ENCODE results near the gene FAM13B.
A peak's percentile ranks its signal among the peaks of the same experiment; 100 is the strongest.

Gene FAM13B

GRCh38 chr5:138037907-138038633, 5.2 kb upstream of the FAM13B start:
- no peak overlapping the region for H3K9ac ChIP-seq (ENCODE audit: low read depth, low read length, poor library complexity, severe bottlenecking)

DNA sequence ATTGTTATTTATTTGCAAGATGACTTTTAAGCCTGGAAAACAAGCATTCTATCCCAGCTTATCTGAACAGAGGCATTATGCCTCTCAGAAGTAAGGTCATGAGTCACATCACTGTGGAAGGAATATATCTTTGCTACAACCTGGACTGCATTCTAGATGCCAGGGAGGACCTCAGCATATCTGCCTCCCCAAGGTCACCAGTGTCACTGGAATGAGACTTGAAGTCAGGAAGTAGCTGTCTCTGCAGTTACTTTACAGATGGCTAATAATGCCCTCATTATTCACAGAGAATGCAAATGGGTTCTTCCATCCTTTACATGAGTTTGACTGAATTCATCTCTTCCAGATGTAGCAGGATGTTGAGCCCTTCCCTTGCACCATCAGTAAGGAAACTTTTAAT, 4.4 kb upstream of the FAM13B start:
- no peaks in the 10 kb centered on the region for H3F3A ChIP-seq (ENCODE audit: low read depth)
- H2AFZ ChIP-seq (ENCODE audit: low read length): no peak overlapping the region
- H3K4me3 ChIP-seq (ENCODE audit: low read length, poor library complexity, severe bottlenecking): no peak overlapping the region
- no peak overlapping the region for H3K9ac ChIP-seq (ENCODE audit: low read depth, low read length, poor library complexity, severe bottlenecking)
- peaks cover 10% of the 10 kb centered on the region for H3K4me1 ChIP-seq (ENCODE audit: insufficient read depth, low read length, poor library complexity, severe bottlenecking)
- no peak for TF ChIP-seq EZH2phosphoT487 (IDR thresholded peaks at IDR 0.05; ENCODE audit: borderline replicate concordance)
- TF ChIP-seq, protein P1, sequence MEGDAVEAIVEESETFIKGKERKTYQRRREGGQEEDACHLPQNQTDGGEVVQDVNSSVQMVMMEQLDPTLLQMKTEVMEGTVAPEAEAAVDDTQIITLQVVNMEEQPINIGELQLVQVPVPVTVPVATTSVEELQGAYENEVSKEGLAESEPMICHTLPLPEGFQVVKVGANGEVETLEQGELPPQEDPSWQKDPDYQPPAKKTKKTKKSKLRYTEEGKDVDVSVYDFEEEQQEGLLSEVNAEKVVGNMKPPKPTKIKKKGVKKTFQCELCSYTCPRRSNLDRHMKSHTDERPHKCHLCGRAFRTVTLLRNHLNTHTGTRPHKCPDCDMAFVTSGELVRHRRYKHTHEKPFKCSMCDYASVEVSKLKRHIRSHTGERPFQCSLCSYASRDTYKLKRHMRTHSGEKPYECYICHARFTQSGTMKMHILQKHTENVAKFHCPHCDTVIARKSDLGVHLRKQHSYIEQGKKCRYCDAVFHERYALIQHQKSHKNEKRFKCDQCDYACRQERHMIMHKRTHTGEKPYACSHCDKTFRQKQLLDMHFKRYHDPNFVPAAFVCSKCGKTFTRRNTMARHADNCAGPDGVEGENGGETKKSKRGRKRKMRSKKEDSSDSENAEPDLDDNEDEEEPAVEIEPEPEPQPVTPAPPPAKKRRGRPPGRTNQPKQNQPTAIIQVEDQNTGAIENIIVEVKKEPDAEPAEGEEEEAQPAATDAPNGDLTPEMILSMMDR (conservative IDR thresholded peaks at IDR 0.05; ENCODE audit: low read length): no peak
- H3K4me2 ChIP-seq (ENCODE audit: low read depth, low read length, poor library complexity, severe bottlenecking): no peak overlapping the region
- H4K20me1 ChIP-seq (ENCODE audit: insufficient read depth, low read length, poor library complexity, severe bottlenecking): peaks cover 5% of the 10 kb centered on the region
- no peaks in the 10 kb centered on the region for H3K9me2 ChIP-seq (replicated peaks; ENCODE audit: low read depth, low read length)
- H3K27me3 ChIP-seq (ENCODE audit: insufficient read depth, low read length, poor library complexity, severe bottlenecking): no peaks in the 10 kb centered on the region
- no peaks in the 10 kb centered on the region for H3K9me3 ChIP-seq (ENCODE audit: insufficient read depth, low read depth, low read length)
- H3K36me3 ChIP-seq (ENCODE audit: insufficient read depth, low read length): no peaks in the 10 kb centered on the region
- H3K79me2 ChIP-seq (ENCODE audit: insufficient read depth, low read length): peaks cover 10% of the 10 kb centered on the region; the same call in 1 of the 2 replicates

More at GRCh38 chr5:138037907-138038633, 5.2 kb upstream of the FAM13B start:
- TF ChIP-seq, protein P1 (conservative IDR thresholded peaks at IDR 0.05; ENCODE audit: low read length): no peak
- no peak for TF ChIP-seq EZH2phosphoT487 (IDR thresholded peaks at IDR 0.05; ENCODE audit: borderline replicate concordance)
- Histone ChIP-seq H3K9me2 (replicated peaks; ENCODE audit: low read depth, low read length) (no peaks in the 10 kb centered on the region), H3K9me3 (ENCODE audit: insufficient read depth, low read depth, low read length) (no peaks in the 10 kb centered on the region), H3K79me2 (ENCODE audit: insufficient read depth, low read length) (peaks cover 9% of the 10 kb centered on the region; the same call in 1 of the 2 replicates), H3K4me3 (ENCODE audit: low read length, poor library complexity, severe bottlenecking) (no peak overlapping the region), H3K36me3 (ENCODE audit: insufficient read depth, low read length) (no peaks in the 10 kb centered on the region), H3F3A (ENCODE audit: low read depth) (no peaks in the 10 kb centered on the region), H3K4me1 (ENCODE audit: insufficient read depth, low read length, poor library complexity, severe bottlenecking) (peaks cover 10% of the 10 kb centered on the region), H2AFZ (ENCODE audit: low read length) (no peak overlapping the region), H3K4me2 (ENCODE audit: low read depth, low read length, poor library complexity, severe bottlenecking) (no peak overlapping the region), H3K27me3 (ENCODE audit: insufficient read depth, low read length, poor library complexity, severe bottlenecking) (no peaks in the 10 kb centered on the region), H4K20me1 (ENCODE audit: insufficient read depth, low read length, poor library complexity, severe bottlenecking) (no peaks in the 10 kb centered on the region)

- Histone ChIP-seq H3K9me2 (replicated peaks; ENCODE audit: low read depth, low read length) (no peaks in the 10 kb centered on the region), H3K4me3 (ENCODE audit: low read length, poor library complexity, severe bottlenecking) (no peak overlapping the region), H3F3A (ENCODE audit: low read depth) (no peaks in the 10 kb centered on the region), H4K20me1 (ENCODE audit: insufficient read depth, low read length, poor library complexity, severe bottlenecking) (peaks cover 19% of the 10 kb centered on the region), H2AFZ (ENCODE audit: low read length) (no peak overlapping the region; the same call in 1 of the 2 replicates), H3K4me1 (ENCODE audit: insufficient read depth, low read length, poor library complexity, severe bottlenecking) (peaks cover 16% of the 10 kb centered on the region), H3K27me3 (ENCODE audit: insufficient read depth, low read length, poor library complexity, severe bottlenecking) (no peaks in the 10 kb centered on the region), H3K9ac (ENCODE audit: low read depth, low read length, poor library complexity, severe bottlenecking) (no peak overlapping the region), H3K36me3 (ENCODE audit: insufficient read depth, low read length) (no peaks in the 10 kb centered on the region), H3K79me2 (ENCODE audit: insufficient read depth, low read length) (peaks cover 24% of the 10 kb centered on the region), H3K9me3 (ENCODE audit: insufficient read depth, low read depth, low read length) (no peaks in the 10 kb centered on the region), H3K4me2 (ENCODE audit: low read depth, low read length, poor library complexity, severe bottlenecking) (peak overlapping the region; percentile 10)
- TF ChIP-seq EZH2phosphoT487 (IDR thresholded peaks at IDR 0.05; ENCODE audit: borderline replicate concordance): no peak
- TF ChIP-seq, protein P1 (conservative IDR thresholded peaks at IDR 0.05; ENCODE audit: low read length): peak; percentile 99
Measured at GRCh38 chr5:138035605-138036537, 3.0 kb upstream of the FAM13B start.

Data from Loucy (cell line).